Measurements from ENCODE around the gene ZNRF1. TPM values are rescaled to one million over a fixed set of nuclear protein-coding genes. Genes with fewer than 3 reads are reported as not detected.

Gene ZNRF1
- total and polyA plus RNA-seq, 2 of the 13 experiments (the other 11 are each of a cell fraction or from before 2014, with no cell fraction given) = 43.9 to 58.7 TPM

GRCh38 chr16:75127713-75128415 lies 129.0 kb downstream of the ZNRF1 start:
- no peak overlapping the region for H3K27ac ChIP-seq (ENCODE audit: extremely low read length, insufficient read depth, low read length)
- POLR2A ChIA-PET = no interaction called here
- intact Hi-C loops (cut with micrococcal nuclease; ENCODE audit: unreplicated experiment) = loop anchor here (2.0 kb wide), 1 partner anchor 21 kb away; the partner anchor contains the start of gene ZFP1
- TF ChIP-seq ZKSCAN8 (CRISPR knock-in tag; IDR thresholded peaks at IDR 0.05; ENCODE audit: borderline replicate concordance) = no peak
- no peak for TF ChIP-seq ZNF331 (CRISPR knock-in tag; IDR thresholded peaks at IDR 0.05)
- no peak for TF ChIP-seq ZNF589 (CRISPR knock-in tag; conservative IDR thresholded peaks at IDR 0.05)
- TF ChIP-seq FOSL2 (CRISPR knock-in tag; IDR thresholded peaks at IDR 0.05) = no peak
- TF ChIP-seq MYNN (CRISPR knock-in tag; IDR thresholded peaks at IDR 0.05; ENCODE audit: low read depth) = no peak
- TF ChIP-seq ZSCAN29 (CRISPR knock-in tag; conservative IDR thresholded peaks at IDR 0.05) = no peak; the same call in 1 of the 2 replicates
- no peak for TF ChIP-seq MNT (IDR thresholded peaks at IDR 0.05)
- TF ChIP-seq RERE (CRISPR knock-in tag; IDR thresholded peaks at IDR 0.05; ENCODE audit: low read depth) = no peak
- TF ChIP-seq ZHX2 (IDR thresholded peaks at IDR 0.05; ENCODE audit: low read depth) = no peak
- no peak for TF ChIP-seq ZHX2 (CRISPR knock-in tag; IDR thresholded peaks at IDR 0.05; ENCODE audit: borderline replicate concordance)
- TF ChIP-seq TOPORS (CRISPR knock-in tag; IDR thresholded peaks at IDR 0.05) = 0 out of 2 replicates have a peak, but pooled peaks have one; percentile 32

More at GRCh38 chr16:75127713-75128415, 129.0 kb downstream of the ZNRF1 start:
- Histone ChIP-seq H3K27me3 (ENCODE audit: control insufficient read depth in 1 of 2, insufficient read depth in 2 of 2, low read length in 2 of 2) (no peaks in the 10 kb centered on the region), H2AFZ (ENCODE audit: low read length) (no peak overlapping the region), H3K9me3 (ENCODE audit: low read length) (peaks cover 9% of the 10 kb centered on the region), H3K9ac (ENCODE audit: insufficient read depth, low read depth, low read length) (no peak overlapping the region), H4K20me1 (ENCODE audit: insufficient read depth, low read length) (no peaks in the 10 kb centered on the region), H3K4me2 (ENCODE audit: low read depth, low read length) (no peak overlapping the region), H3K4me3 (replicated peaks in 1 of 3; ENCODE audit: insufficient read depth in 1 of 3, low read depth in 2 of 3, low read length in 3 of 3) (no peak overlapping the region), H3K36me3 (replicated peaks in 1 of 2; ENCODE audit: control insufficient read depth in 1 of 2, insufficient read depth in 2 of 2, low read length in 2 of 2) (peaks cover 4 to 15% of the 10 kb centered on the region in 2 experiments; a peak in 3 of 5 replicates), H3K4me1 (ENCODE audit: insufficient read depth, low read length) (peaks cover 46% of the 10 kb centered on the region), H3K79me2 (ENCODE audit: insufficient read depth, low read length) (no peaks in the 10 kb centered on the region)
- DNase-seq (ENCODE audit: low spot score) (no peak), FAIRE-seq (no peak), ATAC-seq (no peak)
- BruUV-seq (replicated peaks) = no TSS peak
- WGBS (ENCODE audit: low lambda C conversion rate) = 54% methylated on average over 4 of the region's 4 CpGs
- in situ Hi-C loops (cut with HindIII; ENCODE audit: extremely low pct_ligation_motif_present, low pct_unique_long_range_greater_than_20kb) = no loop called here
- CTCF ChIA-PET (ENCODE audit: low intra/inter-chr PET ratio, low total read pairs) = no interaction called here

Data from HepG2 (cell line).